Ishikawa (cell line): ENCODE data around the gene PRDM16.

Experiments used
- CEBPB ChIP-seq: IDR thresholded peaks from 2 replicates; pipeline ENCODE4 v1.6.1; 2012
- CREB1 ChIP-seq: IDR thresholded peaks from 2 replicates; pipeline ENCODE4 v1.6.1; 2012; ENCODE audit warnings: low read depth
- EGR1 ChIP-seq: IDR thresholded peaks from 2 replicates; pipeline ENCODE4 v1.6.1; 2012
- EP300 ChIP-seq: IDR thresholded peaks from 2 replicates; pipeline ENCODE4 v1.6.1; 2012; ENCODE audit warnings: borderline replicate concordance
- FOXM1 ChIP-seq: IDR thresholded peaks from 2 replicates; pipeline ENCODE4 v1.6.1; 2012; ENCODE audit warnings: low read depth, borderline replicate concordance
- MAX ChIP-seq: IDR thresholded peaks from 2 replicates; pipeline ENCODE4 v1.6.1; 2012
- NFIC ChIP-seq: IDR thresholded peaks from 2 replicates; pipeline ENCODE4 v1.6.1; 2012
- RAD21 ChIP-seq: IDR thresholded peaks from 2 replicates; pipeline ENCODE4 v1.6.1; 2012; ENCODE audit warnings: low read depth
- REST ChIP-seq: IDR thresholded peaks from 2 replicates; pipeline ENCODE4 v1.6.1; 2012; ENCODE audit warnings: low read depth, mild to moderate bottlenecking
- TAF1 ChIP-seq: IDR thresholded peaks from 2 replicates; pipeline ENCODE4 v1.6.1; 2012; ENCODE audit warnings: low read depth, mild to moderate bottlenecking
- TCF12 ChIP-seq: IDR thresholded peaks from 2 replicates; pipeline ENCODE4 v1.6.1; 2012; ENCODE audit warnings: low read depth
- TEAD4 ChIP-seq: IDR thresholded peaks from 2 replicates; pipeline ENCODE4 v1.6.1; 2012
- USF1 ChIP-seq: IDR thresholded peaks from 2 replicates; pipeline ENCODE4 v1.6.1; 2012
- YY1 ChIP-seq: IDR thresholded peaks from 2 replicates; pipeline ENCODE4 v1.6.1; 2012; ENCODE audit warnings: low read depth
- ZBTB7A ChIP-seq: IDR thresholded peaks from 2 replicates; pipeline ENCODE4 v1.6.1; 2012; ENCODE audit warnings: low read depth

Gene PRDM16

GRCh38 chr1:3087049-3087448 lies 18.0 kb downstream of the PRDM16 start:
- TF ChIP-seq EP300 (no peak), CREB1 (no peak), CEBPB (no peak), EGR1 (no peak), YY1 (no peak), USF1 (no peak)

- no peak for TF ChIP-seq CREB1
- TF ChIP-seq ZBTB7A: no peak
- TF ChIP-seq TAF1: no peak
- TF ChIP-seq MAX: no peak
- no peak for TF ChIP-seq TCF12
- TF ChIP-seq YY1: no peak
- TF ChIP-seq EGR1: no peak
- TF ChIP-seq REST: no peak
- TF ChIP-seq CEBPB: no peak
- TF ChIP-seq RAD21: no peak
- TF ChIP-seq FOXM1: no peak
- TF ChIP-seq EP300: no peak
Observed at GRCh38 chr1:3089490-3089889, 20.5 kb downstream of the PRDM16 start.

- TF ChIP-seq NFIC: no peak
Observed at GRCh38 chr1:3091334-3091733, 22.3 kb downstream of the PRDM16 start.

- no peak for TF ChIP-seq EGR1
- TF ChIP-seq YY1: no peak
- no peak for TF ChIP-seq MAX
- no peak for TF ChIP-seq FOXM1
- TF ChIP-seq EP300: no peak
- no peak for TF ChIP-seq CEBPB
- TF ChIP-seq TCF12: no peak
- no peak for TF ChIP-seq USF1
- TF ChIP-seq CREB1: no peak
- no peak for TF ChIP-seq ZBTB7A
- no peak for TF ChIP-seq TEAD4
- no peak for TF ChIP-seq TAF1
- TF ChIP-seq NFIC: no peak
- no peak for TF ChIP-seq REST
Observed at GRCh38 chr1:3092530-3092929, 23.5 kb downstream of the PRDM16 start.

- TF ChIP-seq YY1 (no peak), EP300 (no peak), FOXM1 (no peak)
Observed at GRCh38 chr1:3093898-3094626, 25.1 kb downstream of the PRDM16 start.

- no peak for TF ChIP-seq CREB1
- no peak for TF ChIP-seq EGR1
- TF ChIP-seq TEAD4: no peak
- no peak for TF ChIP-seq FOXM1
- no peak for TF ChIP-seq USF1
- TF ChIP-seq MAX: no peak
Observed at GRCh38 chr1:3094863-3095780, 26.1 kb downstream of the PRDM16 start.
